Kidney (tissue), 14 donors: ENCODE measurements around the gene CLPSL1. TPM values are rescaled to one million over a fixed set of nuclear protein-coding genes. Genes with fewer than 3 reads are reported as not detected.

ENCODE experiments used
- DNase-seq, 5 donors: peaks; one replicate each; pipeline ENCODE4 v3.0.0-alpha.2; 2013 to 2020
- FAIRE-seq: peaks from 2 replicates; lab custom pipeline; 2012; peaks lifted over from hg19 to GRCh38; lab: Jason Lieb, UNC
- H3K27ac ChIP-seq, 2 donors: one replicate each; pipeline ENCODE4 v1.7.0; 2013; ENCODE audit warnings: low read depth in 2 of 2, low read length in 2 of 2, inconsistent platforms in 1 of 2
- H3K27me3 ChIP-seq: one replicate; pipeline ENCODE4 v1.7.1; 2013; ENCODE audit warnings: low read length, inconsistent platforms; ENCODE audit not compliant: control insufficient read depth, insufficient read depth
- H3K36me3 ChIP-seq, 3 donors: one replicate each; pipeline versions ENCODE4 v1.7.0 to v1.7.1; 2013; ENCODE audit warnings: low read length in 3 of 3, control low read depth in 1 of 3, inconsistent platforms in 1 of 3; ENCODE audit not compliant: insufficient read depth in 3 of 3, control insufficient read depth in 2 of 3
- H3K4me1 ChIP-seq, 3 donors: one replicate each; pipeline versions ENCODE4 v1.7.0 to v1.7.1; 2013; ENCODE audit warnings: low read length in 3 of 3, inconsistent platforms in 1 of 3, low read depth in 1 of 3; ENCODE audit not compliant: control insufficient read depth in 2 of 3, insufficient read depth in 2 of 3
- H3K4me3 ChIP-seq, 3 donors: one replicate each; pipeline versions ENCODE4 v1.7.0 to v1.8.1; 2013; ENCODE audit warnings: low read length in 3 of 3, control low read depth in 1 of 3, inconsistent platforms in 1 of 3
- H3K9ac ChIP-seq, 3 donors: one replicate each; pipeline versions ENCODE4 v1.7.0 to v1.7.1; 2013; ENCODE audit warnings: low read length in 3 of 3, control low read depth in 1 of 3, inconsistent platforms in 1 of 3
- H3K9me3 ChIP-seq, 3 donors: one replicate each; pipeline versions ENCODE4 v1.7.0 to v1.7.1; 2013; ENCODE audit warnings: low read length in 3 of 3, control low read depth in 1 of 3, inconsistent platforms in 1 of 3; ENCODE audit not compliant: control insufficient read depth in 2 of 3, insufficient read depth in 1 of 3
- CTCF ChIP-seq: IDR thresholded peaks from 3 replicates; pipeline ENCODE4 v1.5.1; 2012; ENCODE audit warnings: mild to moderate bottlenecking, moderate library complexity, borderline replicate concordance; ENCODE audit not compliant: insufficient read depth; ENCODE audit errors: extremely low read depth
- intact Hi-C: fragments of 100-400 bp; cut with DNase I; formaldehyde crosslinking; loops from one replicate; pipeline ENCODE4 v1.11.1; 2022
- polyA plus RNA-seq: library from polyadenylated mRNA; stranded (reverse); fragments of 350-450 nt; fragmentation: Illumina TruSeq; extraction: RNeasy Lipid Tissue Mini Kit (QIAGEN cat#74804); gene quantifications from one replicate; pipeline ENCODE4 v1.2.3, GENCODE V29; 2014; ENCODE audit warnings: low read depth, low replicate concordance; ENCODE audit not compliant: insufficient read depth
- total RNA-seq: library from RNA; stranded (reverse); fragmentation: NEBNext Ultra II Directional; extraction: Animal tissue kit (Norgen Biotek cat#: 25700); gene quantifications from one replicate; pipeline ENCODE4 v1.2.1, GENCODE V29; 2021
- donor health status: control.
- donor health status: control.
- donor health status: control.
- donor health status: control.
- donor health status: control.
- donor health status: DM: yes; HTN: yes; CAD: no.
- donor health status: Normal renal cell carcinoma (clear cell type).

CLPSL1 gene
- total and polyA plus RNA-seq, 2 donors from 2014 or later = not detected

GRCh38 chr6:35755278-35755924, 25.4 kb upstream of the CLPSL1 start:
- H3K4me3 ChIP-seq = no peak overlapping the region
- H3K9ac ChIP-seq = no peak overlapping the region
- no peaks in the 10 kb centered on the region for H3K27me3 ChIP-seq
- H3K27ac ChIP-seq = no peak overlapping the region
- FAIRE-seq (no peak), DNase-seq (no peak)
- TF ChIP-seq CTCF = no peak
- no peaks in the 10 kb centered on the region for H3K9me3 ChIP-seq
- no peaks in the 10 kb centered on the region for H3K36me3 ChIP-seq
- intact Hi-C loops = no loop called here
- H3K4me1 ChIP-seq = no peaks in the 10 kb centered on the region

GRCh38 chr6:35757456-35758123, 23.2 kb upstream of the CLPSL1 start:
- intact Hi-C loops = no loop called here
- no peaks in the 10 kb centered on the region for H3K4me1 ChIP-seq
- H3K27me3 ChIP-seq = no peaks in the 10 kb centered on the region
- no peak for TF ChIP-seq CTCF
- H3K4me3 ChIP-seq = no peak overlapping the region
- H3K27ac ChIP-seq = no peak overlapping the region
- no peaks in the 10 kb centered on the region for H3K36me3 ChIP-seq
- no peaks in the 10 kb centered on the region for H3K9me3 ChIP-seq
- DNase-seq (peak in 2 of 5 donors; percentile 46 to 47), FAIRE-seq (no peak)
- no peak overlapping the region for H3K9ac ChIP-seq

- Histone ChIP-seq H3K9ac (no peak overlapping the region), H3K4me3 (no peak overlapping the region), H3K9me3 (no peaks in the 10 kb centered on the region), H3K27ac (no peak overlapping the region), H3K27me3 (peaks cover 7% of the 10 kb centered on the region), H3K36me3 (no peaks in the 10 kb centered on the region), H3K4me1 (no peaks in the 10 kb centered on the region)
- TF ChIP-seq CTCF = no peak
- intact Hi-C loops = no loop called here
- DNase-seq = peak in 3 of 5 donors; percentile 52 to 81 (median 75)
- FAIRE-seq = no peak
Measured at GRCh38 chr6:35759426-35759825, 21.4 kb upstream of the CLPSL1 start.
